Endothelial cell of umbilical vein (primary cell): ENCODE measurements around the gene PRUNE2.

Experiments used
- CTCF ChIP-seq, 2 donors: IDR thresholded peaks; 1 replicate in 1 of 2; 2 replicates in 1 of 2; pipeline ENCODE4 v1.5.1; 2011; ENCODE audit warnings: low read length in 2 of 2, mild to moderate bottlenecking in 2 of 2, moderate library complexity in 2 of 2, control low read depth in 1 of 2, inconsistent platforms in 1 of 2, low read depth in 1 of 2; ENCODE audit not compliant: insufficient read depth in 1 of 2; ENCODE audit errors: extremely low read depth in 1 of 2
- EZH2 ChIP-seq: IDR thresholded peaks from 2 replicates; pipeline ENCODE4 v1.6.1; 2012; ENCODE audit warnings: borderline replicate concordance, low read depth, mild to moderate bottlenecking, moderate library complexity, low read length, inconsistent platforms; ENCODE audit not compliant: severe bottlenecking
- FOS ChIP-seq: IDR thresholded peaks from 2 replicates; pipeline ENCODE4 v1.6.1; 2011; ENCODE audit warnings: mild to moderate bottlenecking, low read length, moderate library complexity, borderline replicate concordance; ENCODE audit not compliant: insufficient read depth
- GATA2 ChIP-seq: IDR thresholded peaks from 2 replicates; pipeline ENCODE4 v1.7.0; 2011; ENCODE audit warnings: low read depth, mild to moderate bottlenecking, moderate library complexity, mixed read lengths, low read length; ENCODE audit not compliant: insufficient read length, insufficient read depth
- JUN ChIP-seq: IDR thresholded peaks from 2 replicates; pipeline ENCODE4 v1.6.1; 2011; ENCODE audit warnings: borderline replicate concordance, low read depth; ENCODE audit not compliant: insufficient read length, insufficient read depth
- MAX ChIP-seq: IDR thresholded peaks from 2 replicates; pipeline ENCODE4 v1.6.1; 2011; ENCODE audit not compliant: insufficient read depth, insufficient read length
- MYC ChIP-seq: IDR thresholded peaks from one replicate; pipeline ENCODE4 v1.6.1; 2011; ENCODE audit warnings: mild to moderate bottlenecking, low read depth, low read length
- POLR2A ChIP-seq: IDR thresholded peaks from 2 replicates; pipeline ENCODE4 v1.6.1; 2012; ENCODE audit warnings: low read depth, mild to moderate bottlenecking, control low read depth, low read length
- POLR2AphosphoS5 ChIP-seq: IDR thresholded peaks from 2 replicates; pipeline ENCODE4 v1.6.1; 2012; ENCODE audit warnings: low read depth, mild to moderate bottlenecking, control low read depth, low read length, moderate library complexity; ENCODE audit not compliant: insufficient read depth

- TF ChIP-seq CTCF (IDR thresholded peaks at IDR 0.05; ENCODE audit: extremely low read depth in 1 of 2, insufficient read depth in 1 of 2, low read depth in 1 of 2, low read length in 2 of 2) (no peak), EZH2 (no peak), MYC (no peak), POLR2A (no peak), MAX (no peak), POLR2AphosphoS5 (no peak), FOS (no peak), JUN (no peak), GATA2 (no peak)
These were observed 172.8 kb downstream of the PRUNE2 start for GRCh38 chr9:76733096-76733495.
